OCI-LY1 (cell line): ENCODE measurements around the gene EFCAB10.

Experiments used
- H2AFZ ChIP-seq: fragments of 200-600 bp; sonication (generic), shearing (Covaris generic); 2 replicates; pipeline ENCODE4 v1.6.0; 2014; ENCODE audit warnings: antibody characterized with exemption, mild to moderate bottlenecking, low read length
- H3F3A ChIP-seq: fragments of 200-600 bp; sonication (generic), shearing (Covaris generic); 2 replicates; pipeline ENCODE4 v1.6.0; 2014; ENCODE audit warnings: mild to moderate bottlenecking, antibody characterized with exemption, low read length, moderate library complexity; ENCODE audit not compliant: insufficient read depth
- H3K27ac ChIP-seq: fragments of 200-600 bp; sonication (generic); 2 replicates; pipeline ENCODE4 v1.5.1; 2014; ENCODE audit warnings: low read length, mixed run types, mild to moderate bottlenecking, low read depth; ENCODE audit not compliant: poor library complexity, severe bottlenecking
- H3K27me3 ChIP-seq: fragments of 200-600 bp; sonication (generic); 2 replicates; pipeline ENCODE4 v1.6.0; 2014; ENCODE audit warnings: antibody characterized with exemption, mild to moderate bottlenecking, low read length, moderate library complexity; ENCODE audit not compliant: insufficient read depth
- H3K36me3 ChIP-seq: fragments of 200-600 bp; sonication (generic); 2 replicates; pipeline ENCODE4 v1.6.1; 2014; ENCODE audit warnings: mild to moderate bottlenecking, antibody characterized with exemption, low read length, moderate library complexity, mixed read lengths; ENCODE audit not compliant: insufficient read depth
- H3K4me1 ChIP-seq: fragments of 200-600 bp; sonication (generic); 2 replicates; pipeline ENCODE4 v1.5.1; 2014; ENCODE audit warnings: mild to moderate bottlenecking, low read length, moderate library complexity; ENCODE audit not compliant: insufficient read depth, severe bottlenecking
- H3K4me2 ChIP-seq: fragments of 200-600 bp; sonication (generic), shearing (Covaris generic); 2 replicates; pipeline ENCODE4 v1.6.1; 2014; ENCODE audit warnings: low read length
- H3K4me3 ChIP-seq: fragments of 200-600 bp; sonication (generic); 2 replicates; pipeline ENCODE4 v1.5.1; 2014; ENCODE audit warnings: low read length, low read depth, mild to moderate bottlenecking, mixed read lengths; ENCODE audit not compliant: poor library complexity, severe bottlenecking
- H3K79me2 ChIP-seq: fragments of 200-600 bp; shearing (Covaris generic); 2 replicates; pipeline ENCODE4 v1.6.1; 2016; ENCODE audit warnings: mixed run types, low read length, mixed read lengths; ENCODE audit not compliant: insufficient read depth
- H3K9ac ChIP-seq: fragments of 200-600 bp; sonication (generic), shearing (Covaris generic); 2 replicates; pipeline ENCODE4 v1.6.1; 2014; ENCODE audit warnings: mild to moderate bottlenecking, low read length, mixed read lengths
- H3K9me2 ChIP-seq: fragments of 200-600 bp; sonication (generic), shearing (Covaris generic); 2 replicates; pipeline ENCODE4 v1.6.1; 2014; ENCODE audit warnings: low read depth, mild to moderate bottlenecking, low read length, mixed read lengths
- H3K9me3 ChIP-seq: fragments of 200-600 bp; shearing (Covaris generic); 2 replicates; pipeline ENCODE4 v1.6.1; 2014; ENCODE audit warnings: low read length, mixed read lengths
- H4K20me1 ChIP-seq: fragments of 200-600 bp; sonication (generic), shearing (Covaris generic); 2 replicates; pipeline ENCODE4 v1.6.0; 2016; ENCODE audit warnings: mild to moderate bottlenecking, low read length; ENCODE audit not compliant: insufficient read depth
- EZH2 ChIP-seq: fragments of 200-600 bp; sonication (generic), shearing (Covaris generic); IDR thresholded peaks from 2 replicates; pipeline ENCODE4 v1.8.0; 2017; ENCODE audit warnings: borderline replicate concordance, mixed run types, mild to moderate bottlenecking, antibody characterized with exemption, low read length, moderate library complexity, mixed read lengths
- TF ChIP-seq, protein P1 (sequence below): fragments of 200-600 bp; sonication (generic), shearing (Covaris generic); IDR thresholded peaks from 2 replicates; pipeline ENCODE4 v1.5.1; 2017; ENCODE audit warnings: mild to moderate bottlenecking, antibody characterized with exemption, low read length, moderate library complexity, mixed read lengths

Gene EFCAB10

DNA sequence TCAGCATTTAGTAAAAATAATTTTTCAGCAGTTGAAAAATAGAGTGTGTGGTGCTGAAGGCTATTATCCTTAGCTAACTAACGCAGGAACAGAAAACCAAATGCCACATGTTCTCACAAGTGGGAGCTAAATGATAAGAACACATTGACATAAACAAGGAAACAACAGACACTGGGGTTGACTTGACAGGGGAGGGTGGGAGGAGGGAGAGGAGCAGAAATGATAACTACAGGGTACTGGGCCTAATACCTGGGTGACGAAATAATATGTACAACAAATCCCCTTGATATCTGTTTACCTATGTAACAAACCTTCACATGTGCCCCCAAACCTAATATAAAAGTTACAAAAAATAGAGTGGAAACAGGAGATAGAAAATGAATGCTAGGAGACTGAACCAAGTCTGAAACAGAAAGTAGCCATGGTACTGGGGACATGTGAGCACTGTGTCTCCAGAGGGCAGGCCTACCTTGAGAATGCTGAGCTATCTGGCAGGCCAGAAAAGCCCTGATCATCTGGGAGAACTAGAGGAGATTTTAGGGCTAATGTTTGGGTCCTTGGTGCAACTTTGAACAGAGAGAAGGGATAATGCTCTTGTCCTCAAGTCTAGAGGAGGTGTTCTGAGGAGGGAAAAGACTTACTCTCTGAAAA, 4.7 kb upstream of the EFCAB10 start:
- no peak overlapping the region for H3K4me2 ChIP-seq
- no peak overlapping the region for H3K4me3 ChIP-seq
- no peaks in the 10 kb centered on the region for H3K79me2 ChIP-seq
- no peaks in the 10 kb centered on the region for H3F3A ChIP-seq
- H3K36me3 ChIP-seq = no peaks in the 10 kb centered on the region
- H3K27ac ChIP-seq = no peak overlapping the region
- no peaks in the 10 kb centered on the region for H3K9me3 ChIP-seq
- peak overlapping the region; percentile 24; the same call in 1 of the 2 replicates for H2AFZ ChIP-seq
- H3K9ac ChIP-seq = no peak overlapping the region
- TF ChIP-seq, protein P1, sequence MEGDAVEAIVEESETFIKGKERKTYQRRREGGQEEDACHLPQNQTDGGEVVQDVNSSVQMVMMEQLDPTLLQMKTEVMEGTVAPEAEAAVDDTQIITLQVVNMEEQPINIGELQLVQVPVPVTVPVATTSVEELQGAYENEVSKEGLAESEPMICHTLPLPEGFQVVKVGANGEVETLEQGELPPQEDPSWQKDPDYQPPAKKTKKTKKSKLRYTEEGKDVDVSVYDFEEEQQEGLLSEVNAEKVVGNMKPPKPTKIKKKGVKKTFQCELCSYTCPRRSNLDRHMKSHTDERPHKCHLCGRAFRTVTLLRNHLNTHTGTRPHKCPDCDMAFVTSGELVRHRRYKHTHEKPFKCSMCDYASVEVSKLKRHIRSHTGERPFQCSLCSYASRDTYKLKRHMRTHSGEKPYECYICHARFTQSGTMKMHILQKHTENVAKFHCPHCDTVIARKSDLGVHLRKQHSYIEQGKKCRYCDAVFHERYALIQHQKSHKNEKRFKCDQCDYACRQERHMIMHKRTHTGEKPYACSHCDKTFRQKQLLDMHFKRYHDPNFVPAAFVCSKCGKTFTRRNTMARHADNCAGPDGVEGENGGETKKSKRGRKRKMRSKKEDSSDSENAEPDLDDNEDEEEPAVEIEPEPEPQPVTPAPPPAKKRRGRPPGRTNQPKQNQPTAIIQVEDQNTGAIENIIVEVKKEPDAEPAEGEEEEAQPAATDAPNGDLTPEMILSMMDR = no peak
- no peak for TF ChIP-seq EZH2
- H3K4me1 ChIP-seq = peaks cover 35% of the 10 kb centered on the region
- H3K27me3 ChIP-seq = no peaks in the 10 kb centered on the region
- no peaks in the 10 kb centered on the region for H3K9me2 ChIP-seq
- no peaks in the 10 kb centered on the region for H4K20me1 ChIP-seq

- H4K20me1 ChIP-seq = no peaks in the 10 kb centered on the region
- H3F3A ChIP-seq = no peaks in the 10 kb centered on the region
- TF ChIP-seq EZH2 = no peak
- TF ChIP-seq, protein P1 = no peak
These were observed 2.9 kb upstream of the EFCAB10 start for GRCh38 chr7:105584165-105584564.

GRCh38 chr7:105583061-105583460, 1.8 kb upstream of the EFCAB10 start:
- H2AFZ ChIP-seq = no peak overlapping the region
- no peaks in the 10 kb centered on the region for H3K27me3 ChIP-seq
- no peaks in the 10 kb centered on the region for H3K36me3 ChIP-seq
- H3K9me3 ChIP-seq = no peaks in the 10 kb centered on the region
- H3F3A ChIP-seq = no peaks in the 10 kb centered on the region
- no peaks in the 10 kb centered on the region for H3K9me2 ChIP-seq
- no peak overlapping the region for H3K4me2 ChIP-seq
- no peak overlapping the region for H3K9ac ChIP-seq
- TF ChIP-seq, protein P1 = no peak
- no peak for TF ChIP-seq EZH2
- H3K27ac ChIP-seq = no peak overlapping the region
- H3K4me1 ChIP-seq = peaks cover 28% of the 10 kb centered on the region
- no peak overlapping the region for H3K4me3 ChIP-seq
- H3K79me2 ChIP-seq = no peaks in the 10 kb centered on the region
- no peaks in the 10 kb centered on the region for H4K20me1 ChIP-seq

More at GRCh38 chr7:105584165-105584564, 2.9 kb upstream of the EFCAB10 start:
- no peaks in the 10 kb centered on the region for H3K36me3 ChIP-seq
- no peaks in the 10 kb centered on the region for H3K79me2 ChIP-seq
- no peak overlapping the region for H3K9ac ChIP-seq
- H3K27me3 ChIP-seq = no peaks in the 10 kb centered on the region
- no peak overlapping the region for H3K4me2 ChIP-seq
- no peak overlapping the region for H2AFZ ChIP-seq
- H3K9me3 ChIP-seq = no peaks in the 10 kb centered on the region
- no peaks in the 10 kb centered on the region for H3K9me2 ChIP-seq
- H3K4me3 ChIP-seq = no peak overlapping the region
- H3K4me1 ChIP-seq = peaks cover 38% of the 10 kb centered on the region
- H3K27ac ChIP-seq = no peak overlapping the region
